Natural killer cell (primary cell): ENCODE data around the gene SULF2. TPM values are rescaled to one million over a fixed set of nuclear protein-coding genes. Genes with fewer than 3 reads are reported as not detected.

ENCODE experiments used
- ATAC-seq, 3 donors: fragments of 150-1000 bp in 2 of 3; fragments of 200-7000 bp in 1 of 3; cut with Tn5 transposase; 1 replicate in 1 of 3; 2 replicates in 2 of 3; pipeline ENCODE4 v1.10.0; 2021; ENCODE audit warnings: mild to moderate bottlenecking in 2 of 3, moderate library complexity in 2 of 3
- DNase-seq, 2 donors: peaks; one replicate each; pipeline versions ENCODE4 v3.0.0 to v3.0.0-alpha.2; 2013 to 2021; ENCODE audit warnings: mixed read lengths in 1 of 2
- H3K27ac ChIP-seq: one replicate; pipeline ENCODE4 v1.5.1; 2013; ENCODE audit warnings: mild to moderate bottlenecking, low read length
- H3K27me3 ChIP-seq: one replicate; pipeline ENCODE4 v1.6.1; 2013; ENCODE audit warnings: low read length; ENCODE audit not compliant: control insufficient read depth, insufficient read depth
- H3K36me3 ChIP-seq: one replicate; pipeline ENCODE4 v1.6.1; 2013; ENCODE audit warnings: low read length; ENCODE audit not compliant: control insufficient read depth, insufficient read depth
- H3K4me1 ChIP-seq: one replicate; pipeline ENCODE4 v1.6.1; 2013; ENCODE audit warnings: low read length; ENCODE audit not compliant: control insufficient read depth, insufficient read depth
- H3K4me3 ChIP-seq: one replicate; pipeline ENCODE4 v1.5.1; 2013; ENCODE audit warnings: low read length
- H3K9me3 ChIP-seq: one replicate; pipeline ENCODE4 v1.6.1; 2013; ENCODE audit warnings: low read length; ENCODE audit not compliant: control insufficient read depth, insufficient read depth
- H3K27ac Mint-ChIP-seq, 2 donors: one replicate each; pipeline ENCODE4 v1.8.0; 2022; ENCODE audit warnings: mild to moderate bottlenecking in 2 of 2, mixed read lengths in 2 of 2, moderate library complexity in 1 of 2
- H3K27me3 Mint-ChIP-seq, 2 donors: one replicate each; pipeline ENCODE4 v1.8.0; 2022; ENCODE audit warnings: low read depth in 2 of 2, mixed read lengths in 2 of 2
- H3K36me3 Mint-ChIP-seq: one replicate; pipeline ENCODE4 v1.8.0; 2022; ENCODE audit warnings: mixed read lengths
- H3K4me1 Mint-ChIP-seq, 2 donors: one replicate each; pipeline ENCODE4 v1.8.0; 2022; ENCODE audit warnings: mixed read lengths in 2 of 2
- H3K4me3 Mint-ChIP-seq: one replicate; pipeline ENCODE4 v1.8.0; 2022; ENCODE audit warnings: mild to moderate bottlenecking, moderate library complexity, mixed read lengths
- H3K9me3 Mint-ChIP-seq, 2 donors: one replicate each; pipeline ENCODE4 v1.8.0; 2022; ENCODE audit warnings: mixed read lengths in 2 of 2
- WGBS: methylation state at CpG from one replicate; pipeline ENCODE4 v1.1.7; 2013; ENCODE audit warnings: missing lambda C conversion rate; ENCODE audit not compliant: insufficient coverage; 5-methylcytosine and 5-hydroxymethylcytosine counted together
- intact Hi-C: fragments of 100-400 bp; cut with micrococcal nuclease; formaldehyde crosslinking; loops from one replicate; pipeline ENCODE4 v1.14.2; 2022
- total RNA-seq, 4 donors: library from RNA; stranded (reverse); fragments of 120-200 nt in 1 of 4; gene quantifications; one replicate each; pipeline versions ENCODE4 v1.2.3 to v1.2.4, GENCODE V29; 2013 to 2022
- TF ChIP-seq, protein P1 (sequence below): fragments of 200-600 bp; IDR thresholded peaks from one replicate; pipeline ENCODE4 v1.8.0; 2022; ENCODE audit warnings: antibody characterized with exemption

The SULF2 gene
- total RNA-seq, 3 donors from 2014 or later (not counting 1 experiment from before 2014, with no cell fraction given): 8.1 to 48.7 (median 12.3) TPM

DNA sequence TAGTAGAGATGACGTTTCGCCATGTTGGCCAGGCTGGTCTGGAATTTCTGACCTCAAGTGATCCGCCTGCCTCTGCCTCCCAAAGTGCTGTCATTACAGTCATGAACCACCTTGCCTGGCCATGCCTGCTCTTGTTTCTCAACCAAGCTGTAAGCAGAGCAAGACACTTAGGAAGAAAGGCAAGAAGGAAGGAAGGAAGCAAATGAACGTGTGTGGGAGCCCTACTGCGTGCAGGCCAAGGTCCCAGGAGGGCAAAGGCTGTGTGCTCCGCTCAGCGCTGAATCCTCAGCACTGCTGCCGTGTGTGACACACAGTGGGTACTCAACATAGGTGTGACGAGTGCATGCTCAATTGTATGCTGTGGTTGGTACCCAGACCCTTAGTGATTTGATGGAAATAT lies 47.4 kb downstream of the SULF2 start:
- H3K27ac ChIP-seq: no peak overlapping the region
- H3K36me3 Mint-ChIP-seq: no peaks in the 10 kb centered on the region
- no peak overlapping the region for H3K27ac Mint-ChIP-seq
- ATAC-seq (no peak), DNase-seq (no peak)
- no peaks in the 10 kb centered on the region for H3K27me3 ChIP-seq
- H3K9me3 ChIP-seq: no peaks in the 10 kb centered on the region
- no peaks in the 10 kb centered on the region for H3K36me3 ChIP-seq
- no peak overlapping the region for H3K4me3 Mint-ChIP-seq
- TF ChIP-seq, protein P1, sequence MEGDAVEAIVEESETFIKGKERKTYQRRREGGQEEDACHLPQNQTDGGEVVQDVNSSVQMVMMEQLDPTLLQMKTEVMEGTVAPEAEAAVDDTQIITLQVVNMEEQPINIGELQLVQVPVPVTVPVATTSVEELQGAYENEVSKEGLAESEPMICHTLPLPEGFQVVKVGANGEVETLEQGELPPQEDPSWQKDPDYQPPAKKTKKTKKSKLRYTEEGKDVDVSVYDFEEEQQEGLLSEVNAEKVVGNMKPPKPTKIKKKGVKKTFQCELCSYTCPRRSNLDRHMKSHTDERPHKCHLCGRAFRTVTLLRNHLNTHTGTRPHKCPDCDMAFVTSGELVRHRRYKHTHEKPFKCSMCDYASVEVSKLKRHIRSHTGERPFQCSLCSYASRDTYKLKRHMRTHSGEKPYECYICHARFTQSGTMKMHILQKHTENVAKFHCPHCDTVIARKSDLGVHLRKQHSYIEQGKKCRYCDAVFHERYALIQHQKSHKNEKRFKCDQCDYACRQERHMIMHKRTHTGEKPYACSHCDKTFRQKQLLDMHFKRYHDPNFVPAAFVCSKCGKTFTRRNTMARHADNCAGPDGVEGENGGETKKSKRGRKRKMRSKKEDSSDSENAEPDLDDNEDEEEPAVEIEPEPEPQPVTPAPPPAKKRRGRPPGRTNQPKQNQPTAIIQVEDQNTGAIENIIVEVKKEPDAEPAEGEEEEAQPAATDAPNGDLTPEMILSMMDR: no peak
- peaks cover 19% of the 10 kb centered on the region for H3K4me1 ChIP-seq
- WGBS: 91% methylated on average over 9 of the region's 9 CpGs
- no peak overlapping the region for H3K4me3 ChIP-seq
- H3K4me1 Mint-ChIP-seq: peaks cover 4 to 6% of the 10 kb centered on the region in 2 donors
- no peaks in the 10 kb centered on the region for H3K9me3 Mint-ChIP-seq
- H3K27me3 Mint-ChIP-seq: no peaks in the 10 kb centered on the region
- intact Hi-C loops: no loop called here

DNA sequence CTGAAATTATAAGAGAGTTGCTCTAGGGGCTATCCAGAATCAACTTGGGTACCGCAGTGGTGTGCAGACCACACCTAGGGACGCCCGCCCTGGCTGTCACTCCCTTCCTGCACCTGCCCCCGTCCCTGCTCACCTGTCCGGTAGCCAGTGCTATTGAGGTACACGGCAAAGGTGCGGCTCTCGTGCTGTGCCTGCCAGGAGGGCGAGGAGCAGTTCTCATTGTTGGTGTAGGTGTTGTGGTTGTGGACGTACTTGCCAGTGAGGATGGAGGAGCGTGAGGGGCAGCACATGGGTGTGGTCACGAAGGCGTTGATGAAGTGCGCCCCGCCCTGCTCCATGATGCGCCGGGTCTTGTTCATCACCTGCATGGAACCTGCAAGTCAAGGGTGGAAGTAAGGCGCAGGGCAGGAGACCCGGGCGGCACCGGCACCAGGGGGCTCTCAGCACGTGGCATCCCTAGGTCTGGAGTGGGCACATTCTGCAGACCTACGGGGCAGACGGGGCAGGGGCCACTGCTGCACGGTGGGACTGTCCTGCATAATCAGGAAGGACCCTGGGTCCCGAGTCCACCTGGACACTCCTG lies 48.6 kb downstream of the SULF2 start:
- Histone ChIP-seq H3K36me3 (no peaks in the 10 kb centered on the region), H3K4me1 (peaks cover 19% of the 10 kb centered on the region), H3K9me3 (no peaks in the 10 kb centered on the region), H3K27ac (no peak overlapping the region), H3K4me3 (no peak overlapping the region), H3K27me3 (no peaks in the 10 kb centered on the region)
- H3K36me3 Mint-ChIP-seq: no peaks in the 10 kb centered on the region
- H3K4me1 Mint-ChIP-seq: peaks cover 4 to 6% of the 10 kb centered on the region in 2 donors
- no peak overlapping the region for H3K27ac Mint-ChIP-seq
- 93% methylated on average over 26 of the region's 26 CpGs for WGBS
- ATAC-seq (no peak), DNase-seq (no peak)
- no peaks in the 10 kb centered on the region for H3K9me3 Mint-ChIP-seq
- TF ChIP-seq, protein P1: no peak
- intact Hi-C loops: no loop called here
- no peaks in the 10 kb centered on the region for H3K27me3 Mint-ChIP-seq
- no peak overlapping the region for H3K4me3 Mint-ChIP-seq

DNA sequence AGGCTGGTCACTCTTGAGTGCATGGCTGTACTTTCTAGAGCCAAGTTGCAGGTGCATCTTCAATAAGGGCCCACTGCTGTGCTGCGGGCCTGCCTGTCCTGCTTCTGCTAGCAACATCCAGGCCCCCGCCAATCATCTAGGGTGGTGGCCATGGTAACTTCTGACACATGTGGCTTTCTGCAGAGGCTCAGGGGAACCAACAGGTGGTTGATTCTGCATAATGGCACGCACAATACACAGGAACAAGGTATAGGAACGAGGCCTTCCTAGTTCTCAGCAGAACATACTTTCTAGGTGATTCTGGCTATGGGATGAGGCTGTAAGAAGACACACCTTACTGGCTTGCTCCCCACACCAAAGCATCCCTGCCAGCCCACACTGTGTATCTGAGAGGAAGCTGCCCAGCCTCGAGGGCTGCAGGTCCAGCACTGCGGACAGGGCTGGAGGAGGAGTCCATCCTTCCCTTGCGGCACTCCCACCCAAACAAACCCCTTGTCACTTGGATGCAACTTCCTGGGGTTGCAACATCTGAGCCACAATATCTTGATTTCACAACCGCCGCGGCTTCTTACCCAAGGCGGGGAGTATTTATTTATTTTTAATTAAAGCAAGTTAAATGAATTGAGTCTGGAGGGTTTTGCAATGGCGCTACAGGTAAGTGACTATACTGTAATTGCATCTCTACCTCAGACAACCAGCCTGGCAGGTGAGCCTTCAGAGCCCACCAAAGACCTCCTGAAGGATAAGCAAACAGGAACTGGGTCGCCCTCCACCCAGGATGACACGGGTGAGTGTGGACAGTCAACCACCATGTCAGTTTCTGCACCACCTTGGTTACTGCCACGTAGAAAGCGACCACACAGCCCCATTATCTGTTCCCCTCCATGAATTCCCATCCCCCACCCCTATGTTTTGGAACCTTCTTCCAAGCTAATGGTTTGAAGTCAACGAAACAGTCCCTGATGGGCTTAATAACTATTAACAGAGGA lies 49.6 kb downstream of the SULF2 start:
- DNase-seq (no peak), ATAC-seq (peak in 2 of 3 donors; percentile 37 to 89)
- Mint-ChIP-seq H3K27ac (no peak overlapping the region), H3K4me1 (peaks cover 4 to 6% of the 10 kb centered on the region in 2 donors), H3K36me3 (no peaks in the 10 kb centered on the region), H3K4me3 (no peak overlapping the region), H3K27me3 (no peaks in the 10 kb centered on the region), H3K9me3 (no peaks in the 10 kb centered on the region)
- Histone ChIP-seq H3K27ac (peak overlapping the region; percentile 22), H3K9me3 (no peaks in the 10 kb centered on the region), H3K4me3 (no peak overlapping the region), H3K4me1 (peaks cover 14% of the 10 kb centered on the region), H3K36me3 (no peaks in the 10 kb centered on the region), H3K27me3 (no peaks in the 10 kb centered on the region)
- TF ChIP-seq, protein P1: no peak
- intact Hi-C loops: no loop called here
- WGBS: 41% methylated on average over 12 of the region's 17 CpGs
